Stimulated activated naive CD8-positive, alpha-beta T cell treated with anti-CD3 and anti-CD28 coated beads, Interleukin-15, amount 100 ng/mL, for 72 hours (primary cell): ENCODE measurements around the gene ZDHHC8.

Experiments
- ATAC-seq: fragments of 150-1000 bp; cut with Tn5 transposase; 2 replicates; pipeline ENCODE4 v1.10.0; 2021; ENCODE audit warnings: mild to moderate bottlenecking, moderate library complexity
- DNase-seq, 2 donors: peaks; one replicate each; pipeline ENCODE4 v3.0.0; 2021 to 2022
- H3K27ac Mint-ChIP-seq, 2 donors: one replicate each; pipeline ENCODE4 v1.8.0; 2022; ENCODE audit warnings: mild to moderate bottlenecking in 2 of 2, mixed read lengths in 2 of 2, moderate library complexity in 2 of 2
- H3K27me3 Mint-ChIP-seq: one replicate; pipeline ENCODE4 v1.8.0; 2022; ENCODE audit warnings: mixed read lengths
- H3K4me1 Mint-ChIP-seq: one replicate; pipeline ENCODE4 v1.8.0; 2022; ENCODE audit warnings: mild to moderate bottlenecking, mixed read lengths
- H3K4me3 Mint-ChIP-seq, 2 donors: one replicate each; pipeline ENCODE4 v1.8.0; 2022; ENCODE audit warnings: mild to moderate bottlenecking in 2 of 2, mixed read lengths in 2 of 2, moderate library complexity in 1 of 2
- H3K9me3 Mint-ChIP-seq, 2 donors: one replicate each; pipeline ENCODE4 v1.8.0; 2022; ENCODE audit warnings: mixed read lengths in 2 of 2

The ZDHHC8 gene

GRCh38 chr22:20141186-20142077 is 9.8 kb downstream of the ZDHHC8 start:
- peak overlapping the region in 1 of 2 donors; percentile 86 for H3K27ac Mint-ChIP-seq
- ATAC-seq (no peak), DNase-seq (no peak)
- no peak overlapping the region for H3K4me3 Mint-ChIP-seq
- H3K9me3 Mint-ChIP-seq, result no peaks in the 10 kb centered on the region
- no peaks in the 10 kb centered on the region for H3K27me3 Mint-ChIP-seq
- H3K4me1 Mint-ChIP-seq, result peaks cover 34% of the 10 kb centered on the region

DNA sequence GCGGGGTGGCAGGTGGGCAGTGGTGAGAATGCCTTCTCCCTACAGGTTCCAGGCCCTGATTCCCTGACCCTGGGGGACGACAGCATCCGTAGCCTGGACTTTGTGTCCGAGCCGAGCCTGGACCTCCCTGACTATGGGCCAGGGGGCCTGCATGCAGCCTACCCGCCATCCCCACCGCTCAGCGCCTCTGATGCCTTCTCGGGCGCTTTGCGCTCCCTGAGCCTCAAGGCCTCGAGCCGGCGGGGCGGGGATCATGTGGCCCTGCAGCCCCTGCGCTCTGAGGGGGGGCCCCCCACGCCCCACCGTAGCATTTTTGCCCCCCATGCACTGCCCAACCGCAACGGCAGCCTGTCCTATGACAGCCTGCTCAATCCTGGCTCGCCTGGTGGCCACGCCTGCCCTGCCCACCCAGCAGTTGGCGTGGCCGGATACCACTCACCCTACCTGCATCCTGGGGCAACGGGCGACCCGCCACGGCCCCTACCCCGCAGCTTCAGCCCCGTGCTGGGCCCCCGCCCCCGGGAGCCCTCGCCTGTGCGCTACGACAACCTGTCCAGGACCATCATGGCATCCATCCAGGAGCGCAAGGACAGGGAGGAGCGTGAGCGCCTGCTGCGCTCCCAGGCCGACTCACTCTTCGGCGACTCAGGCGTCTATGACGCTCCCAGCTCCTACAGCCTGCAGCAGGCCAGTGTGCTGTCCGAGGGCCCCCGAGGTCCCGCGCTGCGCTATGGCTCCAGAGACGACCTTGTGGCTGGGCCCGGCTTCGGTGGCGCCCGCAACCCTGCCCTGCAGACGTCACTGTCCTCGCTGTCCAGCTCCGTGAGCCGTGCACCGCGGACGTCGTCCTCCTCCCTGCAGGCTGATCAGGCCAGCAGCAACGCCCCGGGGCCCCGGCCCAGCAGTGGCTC is 11.4 kb downstream of the ZDHHC8 start:
- H3K4me1 Mint-ChIP-seq, result peaks cover 28% of the 10 kb centered on the region

DNA sequence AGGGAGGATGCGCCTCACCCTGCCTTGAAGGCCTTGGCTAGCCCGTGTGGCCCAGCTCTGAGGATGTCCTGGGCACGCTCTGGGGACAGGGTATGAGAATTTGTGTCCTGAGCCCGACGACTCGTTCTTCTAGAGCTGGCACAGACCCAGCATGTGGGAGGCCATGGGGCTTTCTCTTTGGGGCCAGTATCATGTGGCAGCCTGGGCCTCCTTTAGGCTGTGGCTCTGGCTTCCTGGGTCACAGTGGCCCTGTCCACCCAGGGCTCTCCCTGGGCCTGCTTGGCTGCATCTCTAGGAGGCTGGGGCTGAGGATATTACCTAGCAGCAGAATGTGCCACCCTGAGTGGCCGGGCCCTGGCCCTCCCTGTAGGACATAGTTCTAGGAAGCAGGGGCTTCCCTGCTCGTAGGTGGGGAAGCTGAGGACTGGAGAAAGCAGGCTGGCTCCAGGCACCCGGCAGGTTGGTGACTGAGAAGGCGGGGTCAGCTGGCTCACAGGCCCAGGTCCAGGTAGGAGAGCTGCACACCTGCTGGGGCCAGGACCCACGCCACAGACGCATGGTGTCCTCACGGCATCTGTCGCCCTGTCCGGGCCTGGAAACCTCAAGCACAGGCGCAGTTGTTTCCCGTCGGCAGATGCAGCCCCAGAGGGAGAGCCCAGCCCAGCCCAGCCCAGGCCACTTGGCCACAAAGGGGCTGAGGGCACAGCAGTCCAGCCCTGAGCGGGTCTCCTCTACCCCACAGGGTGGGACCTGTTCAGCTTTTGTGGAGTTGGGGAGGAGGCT is 12.5 kb downstream of the ZDHHC8 start:
- Mint-ChIP-seq H3K27me3 (no peaks in the 10 kb centered on the region), H3K4me3 (no peak overlapping the region), H3K4me1 (peaks cover 22% of the 10 kb centered on the region), H3K9me3 (no peaks in the 10 kb centered on the region), H3K27ac (no peak overlapping the region)
- ATAC-seq, result no peak
- DNase-seq, result no peak

More for the DNA sequence above, 11.4 kb downstream of the ZDHHC8 start:
- H3K27ac Mint-ChIP-seq, result no peak overlapping the region
- no peaks in the 10 kb centered on the region for H3K27me3 Mint-ChIP-seq
- H3K4me3 Mint-ChIP-seq, result no peak overlapping the region
- no peaks in the 10 kb centered on the region for H3K9me3 Mint-ChIP-seq
- ATAC-seq (peak; percentile 6), DNase-seq (no peak)

DNA sequence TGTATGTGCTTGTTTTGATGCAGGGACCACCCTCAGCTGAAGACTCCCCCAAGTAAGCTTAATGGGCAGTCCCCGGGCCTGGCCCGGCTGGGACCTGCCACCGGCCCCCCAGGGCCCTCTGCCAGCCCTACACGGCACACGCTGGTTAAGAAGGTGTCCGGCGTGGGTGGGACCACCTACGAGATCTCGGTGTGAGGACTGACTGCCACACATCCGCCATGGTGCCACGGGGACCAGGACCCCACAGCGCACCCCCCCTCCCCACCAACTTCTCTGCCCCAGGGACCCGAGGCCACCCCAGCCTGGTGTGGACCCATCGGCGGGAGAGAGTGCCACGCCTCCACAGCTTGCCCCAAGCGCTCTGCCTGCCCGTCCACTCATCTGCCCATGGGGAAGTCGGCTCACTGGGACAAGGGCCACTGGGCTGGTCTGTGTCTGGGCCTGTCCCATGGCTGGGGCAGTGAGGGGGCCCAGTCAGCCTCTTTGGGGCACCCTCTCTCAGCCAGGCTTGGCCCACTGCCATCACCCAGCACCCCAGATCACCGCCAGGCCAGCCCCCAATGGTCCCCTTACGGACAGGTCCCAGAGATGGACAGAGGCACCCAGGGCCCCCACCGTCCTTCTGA is 13.7 kb downstream of the ZDHHC8 start:
- Mint-ChIP-seq H3K4me1 (peaks cover 13% of the 10 kb centered on the region), H3K4me3 (no peak overlapping the region), H3K27ac (no peak overlapping the region), H3K9me3 (no peaks in the 10 kb centered on the region), H3K27me3 (no peaks in the 10 kb centered on the region)
- no peak for DNase-seq
- no peak for ATAC-seq

DNA sequence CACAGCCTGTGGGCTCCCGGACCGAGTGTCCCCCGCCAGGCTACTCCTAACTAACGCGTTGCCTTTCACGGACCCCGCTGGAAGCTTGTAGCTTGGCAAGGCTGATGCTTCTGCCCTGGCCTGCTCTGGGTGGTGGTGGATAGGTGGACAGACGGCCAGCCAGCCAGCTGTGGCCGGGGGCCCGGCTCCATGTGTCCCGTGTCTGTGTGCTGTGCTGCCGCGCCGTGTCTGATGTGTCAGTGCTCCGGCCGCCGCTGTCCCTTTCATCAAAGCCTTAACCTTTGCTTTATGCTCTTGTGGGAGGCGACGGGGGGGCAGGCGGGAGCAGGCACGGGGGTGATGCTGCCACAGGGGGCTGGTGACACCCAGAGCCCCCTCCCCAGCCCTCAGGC is 14.2 kb downstream of the ZDHHC8 start:
- Mint-ChIP-seq H3K27ac (no peak overlapping the region), H3K27me3 (no peaks in the 10 kb centered on the region), H3K4me1 (peaks cover 13% of the 10 kb centered on the region), H3K4me3 (no peak overlapping the region), H3K9me3 (no peaks in the 10 kb centered on the region)
- ATAC-seq, result no peak
- DNase-seq, result no peak

- ATAC-seq (peak; percentile 4), DNase-seq (no peak)
- Mint-ChIP-seq H3K4me1 (peaks cover 13% of the 10 kb centered on the region), H3K27me3 (no peaks in the 10 kb centered on the region), H3K4me3 (no peak overlapping the region), H3K9me3 (no peaks in the 10 kb centered on the region), H3K27ac (no peak overlapping the region)
These were observed 15.2 kb downstream of the ZDHHC8 start for GRCh38 chr22:20146777-20147176.

DNA sequence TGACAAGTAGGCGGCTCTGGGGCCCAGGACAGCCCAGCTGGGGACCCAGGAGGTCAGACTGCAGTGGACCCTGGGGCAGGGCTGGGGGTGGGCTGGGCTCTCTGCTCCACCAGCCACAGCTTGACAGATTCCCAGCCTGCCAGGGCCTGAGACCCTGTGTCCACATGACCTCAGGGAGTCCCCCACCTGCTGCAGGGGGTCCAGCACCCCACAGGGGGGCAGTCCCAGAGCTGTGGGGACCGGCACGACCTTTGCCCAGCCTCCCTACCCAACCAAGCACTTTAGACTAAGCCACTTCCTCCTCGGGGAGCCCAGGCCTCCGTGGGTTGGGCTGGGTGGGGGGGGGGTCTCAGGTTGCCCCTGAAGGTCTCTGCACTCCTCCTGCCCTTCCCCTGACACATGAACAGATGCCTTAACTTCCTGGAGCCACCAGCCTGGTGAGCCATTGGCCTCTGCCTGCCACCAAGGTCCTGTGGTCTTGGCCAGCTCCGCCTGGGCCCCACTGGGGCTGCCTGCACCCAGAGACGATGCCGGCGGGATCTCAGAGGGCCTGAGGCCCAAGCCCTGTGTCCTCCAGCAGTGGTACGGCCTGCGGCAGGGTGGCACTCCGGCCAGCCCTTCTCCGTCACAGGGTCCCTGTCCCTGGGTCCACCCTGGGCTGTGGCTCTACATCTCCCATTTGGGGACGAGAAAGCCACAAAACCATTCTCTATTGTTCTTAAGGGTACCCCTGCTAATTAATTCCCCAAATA is 15.8 kb downstream of the ZDHHC8 start:
- no peak for DNase-seq
- no peaks in the 10 kb centered on the region for H3K9me3 Mint-ChIP-seq
- H3K4me1 Mint-ChIP-seq, result peaks cover 13% of the 10 kb centered on the region
- no peak overlapping the region for H3K27ac Mint-ChIP-seq
- ATAC-seq, result no peak
- no peaks in the 10 kb centered on the region for H3K27me3 Mint-ChIP-seq
- no peak overlapping the region for H3K4me3 Mint-ChIP-seq

DNA sequence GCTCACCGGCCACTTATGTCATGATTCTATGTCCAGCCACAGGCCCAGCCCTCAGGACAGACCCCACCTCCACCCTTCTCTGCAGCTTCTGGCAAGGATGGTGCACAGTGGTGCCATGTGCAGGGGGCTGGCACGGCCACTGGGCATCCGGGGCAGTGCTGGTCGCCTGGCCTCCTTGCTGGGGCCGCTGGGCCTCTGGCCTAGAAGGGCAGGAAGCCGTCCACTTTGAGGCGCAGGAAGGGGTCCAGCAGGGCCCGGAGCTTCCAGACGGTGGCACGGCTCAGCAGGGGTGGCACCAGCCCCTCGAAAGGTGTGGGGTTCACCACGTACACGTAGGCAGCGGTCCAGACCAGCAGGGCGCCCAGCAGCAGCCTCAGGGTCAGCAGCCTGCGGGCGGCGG is 16.8 kb downstream of the ZDHHC8 start:
- Mint-ChIP-seq H3K9me3 (no peaks in the 10 kb centered on the region), H3K27ac (no peak overlapping the region), H3K27me3 (no peaks in the 10 kb centered on the region), H3K4me3 (no peak overlapping the region), H3K4me1 (peaks cover 13% of the 10 kb centered on the region)
- DNase-seq, result no peak
- ATAC-seq, result no peak

- Mint-ChIP-seq H3K4me3 (no peak overlapping the region), H3K9me3 (no peaks in the 10 kb centered on the region), H3K27ac (no peak overlapping the region), H3K4me1 (peaks cover 13% of the 10 kb centered on the region), H3K27me3 (no peaks in the 10 kb centered on the region)
- ATAC-seq (peak; percentile 29), DNase-seq (no peak)
These were observed 17.9 kb downstream of the ZDHHC8 start for GRCh38 chr22:20149257-20150250.

GRCh38 chr22:20150381-20151275 is 19.0 kb downstream of the ZDHHC8 start, which contains the start of gene CCDC188:
CCDC188 (minus strand) TSS chr22:20151055; CDS start chr22:20150986, 69 bp downstream.
- H3K27ac Mint-ChIP-seq, result no peak within 1 kb of the TSS
- H3K4me3 Mint-ChIP-seq, result no peak within 1 kb of the TSS
- DNase-seq, result no peak
- no peaks in the 10 kb centered on the region for H3K27me3 Mint-ChIP-seq
- peaks cover 13% of the 10 kb centered on the region for H3K4me1 Mint-ChIP-seq
- H3K9me3 Mint-ChIP-seq, result no peaks in the 10 kb centered on the region
- peak; percentile 39 for ATAC-seq

DNA sequence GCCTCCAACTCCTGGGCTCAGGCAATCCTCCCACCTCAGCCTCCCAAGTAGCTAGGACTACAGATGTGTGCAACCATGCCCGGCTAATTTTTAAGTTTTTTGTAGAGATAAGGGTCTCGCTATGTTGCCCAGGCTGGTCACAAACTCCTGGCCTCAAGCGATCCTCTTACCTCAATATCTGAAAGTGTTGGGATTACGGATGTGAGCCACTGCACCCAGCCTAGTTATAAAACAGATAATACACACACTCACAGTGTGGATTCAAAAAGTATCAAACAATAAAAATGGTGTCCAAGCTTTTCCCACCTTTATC is 19.6 kb downstream of the ZDHHC8 start:
- H3K27ac Mint-ChIP-seq, result no peak overlapping the region

DNA sequence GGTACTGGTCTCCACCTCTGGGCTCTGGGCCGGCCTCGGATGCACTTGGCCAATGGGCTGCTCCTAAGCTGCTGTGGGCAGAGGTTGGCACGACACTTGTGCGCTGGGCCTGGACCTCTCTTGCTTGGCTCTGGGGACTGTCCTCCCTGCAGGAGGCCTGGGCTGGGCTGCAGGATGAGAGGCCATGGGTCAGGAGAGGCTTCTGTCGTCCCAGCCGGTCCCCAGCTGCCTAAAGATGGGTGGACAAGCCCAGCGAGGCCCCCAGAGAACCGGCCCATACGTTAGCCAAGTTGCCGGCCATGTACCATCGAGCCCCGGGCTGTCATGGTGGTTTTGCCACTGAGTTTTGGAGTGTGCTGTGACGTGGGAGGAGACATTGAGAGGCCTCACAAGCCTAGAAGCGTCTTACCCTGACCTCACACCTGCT is 20.9 kb downstream of the ZDHHC8 start:
- ATAC-seq, result no peak
- H3K27me3 Mint-ChIP-seq, result peaks cover 14% of the 10 kb centered on the region
- no peaks in the 10 kb centered on the region for H3K9me3 Mint-ChIP-seq
- DNase-seq, result no peak
- H3K4me1 Mint-ChIP-seq, result peaks cover 9% of the 10 kb centered on the region
- peak overlapping the region in 1 of 2 donors; percentile 30 for H3K27ac Mint-ChIP-seq
- H3K4me3 Mint-ChIP-seq, result no peak overlapping the region

More for the DNA sequence above, 19.6 kb downstream of the ZDHHC8 start:
- no peak overlapping the region for H3K4me3 Mint-ChIP-seq
- DNase-seq, result no peak
- H3K4me1 Mint-ChIP-seq, result peaks cover 11% of the 10 kb centered on the region
- peaks cover 2% of the 10 kb centered on the region for H3K27me3 Mint-ChIP-seq
- H3K9me3 Mint-ChIP-seq, result no peaks in the 10 kb centered on the region
- ATAC-seq, result no peak

DNA sequence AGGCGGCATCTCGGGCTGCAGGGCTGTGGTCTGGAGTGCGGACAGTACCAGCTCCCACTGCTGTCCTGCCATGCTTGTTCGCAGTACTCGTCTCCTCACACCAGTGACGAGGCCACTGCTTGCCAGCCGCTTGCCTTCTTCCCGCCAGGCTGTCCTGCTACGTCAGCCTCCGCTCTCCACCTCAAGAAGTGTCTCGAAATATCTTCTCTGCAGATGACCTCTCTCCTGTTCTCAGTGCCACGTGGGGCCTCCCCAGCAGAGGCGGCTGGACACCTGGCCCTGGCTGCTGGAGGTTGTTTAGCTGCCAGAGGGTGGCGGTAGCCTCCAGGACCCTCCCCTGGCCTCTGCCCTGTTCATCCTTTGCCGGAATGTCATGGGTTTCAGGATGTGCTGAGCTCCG is 22.3 kb downstream of the ZDHHC8 start:
- Mint-ChIP-seq H3K9me3 (no peaks in the 10 kb centered on the region), H3K27me3 (peaks cover 14% of the 10 kb centered on the region), H3K4me1 (peaks cover 6% of the 10 kb centered on the region), H3K4me3 (no peak overlapping the region), H3K27ac (no peak overlapping the region)
- DNase-seq (no peak), ATAC-seq (no peak)
